ENCODE measurements around the gene CASP6. TPM values are rescaled to one million over a fixed set of nuclear protein-coding genes. Genes with fewer than 3 reads are reported as not detected.
"Not testable (repeated sequence)": the region's sequence is repeated elsewhere in the genome, so short reads cannot be mapped to it uniquely, and the experiment has no call there.

CASP6 gene
- total RNA-seq, 4 donors from 2014 or later, result 10.0 to 18.0 (median 13.7) TPM

GRCh38 chr4:109691411-109691920 is 11.8 kb downstream of the CASP6 start:
- Histone ChIP-seq H3K27ac (no peak overlapping the region), H3K9me3 (no peaks in the 10 kb centered on the region), H3K36me3 (peaks cover 0 to 91% (median 0%) of the 10 kb centered on the region in 3 donors), H3K27me3 (no peaks in the 10 kb centered on the region), H3K4me1 (no peaks in the 10 kb centered on the region), H3K4me3 (no peak overlapping the region)
- TF ChIP-seq, protein P1, sequence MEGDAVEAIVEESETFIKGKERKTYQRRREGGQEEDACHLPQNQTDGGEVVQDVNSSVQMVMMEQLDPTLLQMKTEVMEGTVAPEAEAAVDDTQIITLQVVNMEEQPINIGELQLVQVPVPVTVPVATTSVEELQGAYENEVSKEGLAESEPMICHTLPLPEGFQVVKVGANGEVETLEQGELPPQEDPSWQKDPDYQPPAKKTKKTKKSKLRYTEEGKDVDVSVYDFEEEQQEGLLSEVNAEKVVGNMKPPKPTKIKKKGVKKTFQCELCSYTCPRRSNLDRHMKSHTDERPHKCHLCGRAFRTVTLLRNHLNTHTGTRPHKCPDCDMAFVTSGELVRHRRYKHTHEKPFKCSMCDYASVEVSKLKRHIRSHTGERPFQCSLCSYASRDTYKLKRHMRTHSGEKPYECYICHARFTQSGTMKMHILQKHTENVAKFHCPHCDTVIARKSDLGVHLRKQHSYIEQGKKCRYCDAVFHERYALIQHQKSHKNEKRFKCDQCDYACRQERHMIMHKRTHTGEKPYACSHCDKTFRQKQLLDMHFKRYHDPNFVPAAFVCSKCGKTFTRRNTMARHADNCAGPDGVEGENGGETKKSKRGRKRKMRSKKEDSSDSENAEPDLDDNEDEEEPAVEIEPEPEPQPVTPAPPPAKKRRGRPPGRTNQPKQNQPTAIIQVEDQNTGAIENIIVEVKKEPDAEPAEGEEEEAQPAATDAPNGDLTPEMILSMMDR (IDR thresholded peaks at IDR 0.05), result no peak
- TF ChIP-seq EP300 (IDR thresholded peaks at IDR 0.05) (no peak), POLR2A (IDR thresholded peaks at IDR 0.05) (no peak)
- DNase-seq (ENCODE audit: low spot score in 2 of 2), result no peak
- 89 to 98% methylated on average over 1 of the region's 1 CpG for WGBS, 2 donors

DNA sequence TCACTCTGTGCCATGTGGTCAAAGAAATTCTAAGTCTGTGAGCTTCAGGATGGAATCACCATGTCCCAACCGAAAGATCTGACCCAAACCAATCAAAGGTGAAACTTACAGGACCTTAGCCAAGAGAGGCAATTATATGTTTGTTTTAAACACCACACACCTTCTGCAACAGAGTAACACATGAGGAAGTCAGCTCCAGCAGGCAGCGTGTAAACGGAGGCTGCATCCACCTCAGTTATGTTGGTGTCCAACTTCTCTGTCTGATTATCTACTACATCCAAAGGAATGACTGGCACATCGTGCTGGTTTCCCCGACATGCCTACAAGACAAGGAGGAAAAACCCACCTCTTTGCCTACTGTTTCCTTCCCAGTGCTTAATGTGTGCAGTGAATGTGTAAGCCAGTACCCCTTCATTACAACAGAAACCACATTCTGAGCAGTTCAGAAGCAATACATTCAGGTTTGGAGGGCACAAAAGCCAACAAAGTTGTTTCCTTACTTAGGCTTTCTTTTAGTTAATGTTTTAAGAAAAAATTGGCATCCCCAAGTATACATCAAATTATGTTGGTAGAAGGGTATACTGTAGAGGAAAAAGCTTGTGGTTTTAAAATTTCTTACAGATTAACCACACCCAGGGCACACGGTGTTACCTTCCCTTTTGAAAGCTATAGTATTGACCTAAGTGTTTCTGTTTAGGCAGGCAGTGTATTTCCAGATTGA is 12.4 kb downstream of the CASP6 start:
- no peak for TF ChIP-seq POLR2A (IDR thresholded peaks at IDR 0.05)
- TF ChIP-seq, protein P1 (IDR thresholded peaks at IDR 0.05), result no peak
- no peak for TF ChIP-seq EP300 (IDR thresholded peaks at IDR 0.05)
- no peaks in the 10 kb centered on the region for H3K9me3 ChIP-seq
- H3K4me1 ChIP-seq, result no peaks in the 10 kb centered on the region
- H3K36me3 ChIP-seq, result peaks cover 0 to 91% (median 0%) of the 10 kb centered on the region in 3 donors
- H3K27me3 ChIP-seq, result no peaks in the 10 kb centered on the region
- WGBS, 2 donors, result 89 to 94% methylated on average over 6 of the region's 6 CpGs
- no peak overlapping the region for H3K27ac ChIP-seq
- no peak overlapping the region for H3K4me3 ChIP-seq
- DNase-seq (ENCODE audit: low spot score in 2 of 2), result no peak

DNA sequence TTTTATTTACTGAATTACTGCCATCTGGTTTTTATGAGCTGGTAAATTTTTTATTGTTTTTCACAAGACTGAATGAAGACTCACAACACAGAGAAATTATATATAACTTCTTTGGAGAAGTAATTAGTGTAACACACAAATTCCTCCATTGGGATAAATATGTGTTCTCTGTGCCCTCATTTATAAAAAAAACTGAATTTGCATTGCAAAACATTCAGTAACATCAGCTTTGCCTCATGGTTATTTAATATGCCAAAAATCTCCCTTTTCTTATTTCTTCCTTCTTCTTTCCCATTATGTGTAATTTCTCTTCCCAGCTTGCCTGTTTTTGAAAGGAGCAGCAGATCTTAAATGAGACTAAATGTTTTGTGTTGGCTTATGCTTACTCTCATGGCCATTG is 18.5 kb downstream of the CASP6 start:
- Histone ChIP-seq H3K9me3 (no peaks in the 10 kb centered on the region), H3K27ac (no peak overlapping the region), H3K36me3 (peaks cover 0 to 58% (median 0%) of the 10 kb centered on the region in 3 donors), H3K4me3 (no peak overlapping the region), H3K4me1 (no peaks in the 10 kb centered on the region), H3K27me3 (no peaks in the 10 kb centered on the region)
- DNase-seq (ENCODE audit: low spot score in 2 of 2), result no peak
- TF ChIP-seq POLR2A (IDR thresholded peaks at IDR 0.05), result no peak
- TF ChIP-seq, protein P1 (IDR thresholded peaks at IDR 0.05), result no peak
- TF ChIP-seq EP300 (IDR thresholded peaks at IDR 0.05), result no peak

DNA sequence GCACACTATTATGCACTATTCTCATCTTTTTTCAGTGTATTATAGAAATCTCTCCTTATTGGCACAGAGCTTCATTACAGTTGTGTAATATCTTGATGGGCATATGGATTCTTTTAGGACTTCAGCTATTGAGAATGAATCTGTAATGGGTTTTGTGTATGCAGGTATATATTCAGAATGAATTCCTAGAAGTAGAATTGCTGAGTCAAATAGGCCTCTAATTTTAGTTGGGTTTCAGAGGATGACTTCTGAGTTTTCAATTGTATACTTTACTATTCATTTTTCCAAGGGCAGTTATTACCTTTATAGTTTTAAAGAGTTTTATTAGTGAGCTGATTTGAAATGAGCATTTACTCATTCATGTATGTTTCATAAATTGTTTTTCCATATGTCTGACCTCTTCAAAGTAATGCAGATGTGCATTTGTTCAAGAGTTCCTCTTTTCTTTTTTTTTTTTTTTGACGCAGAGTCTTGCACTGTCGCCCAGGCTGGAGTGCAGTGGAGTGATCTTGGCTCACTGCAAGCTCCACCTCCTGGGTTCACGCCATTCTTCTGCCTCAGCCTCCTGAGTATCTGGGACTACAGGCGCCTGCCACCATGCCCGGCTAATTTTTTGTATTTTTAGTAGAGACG is 19.5 kb downstream of the CASP6 start:
- Histone ChIP-seq H3K27me3 (no peaks in the 10 kb centered on the region), H3K9me3 (peaks cover 0 to 2% (median 0%) of the 10 kb centered on the region in 4 donors), H3K36me3 (peaks cover 0 to 53% (median 0%) of the 10 kb centered on the region in 3 donors), H3K4me3 (no peak overlapping the region), H3K4me1 (no peaks in the 10 kb centered on the region), H3K27ac (no peak overlapping the region)
- TF ChIP-seq, protein P1 (IDR thresholded peaks at IDR 0.05), result no peak
- TF ChIP-seq EP300 (IDR thresholded peaks at IDR 0.05) (no peak), POLR2A (IDR thresholded peaks at IDR 0.05) (no peak)
- no peak for DNase-seq (ENCODE audit: low spot score in 2 of 2)
- WGBS, 2 donors, result 83 to 90% methylated on average over 6 of the region's 6 CpGs

- H3K27ac ChIP-seq, result no peak overlapping the region
- peaks cover 0 to 52% (median 0%) of the 10 kb centered on the region in 3 donors for H3K36me3 ChIP-seq
- WGBS, 2 donors, result 95 to 96% methylated on average over 2 of the region's 2 CpGs
- H3K27me3 ChIP-seq, result no peaks in the 10 kb centered on the region
- peaks cover 0 to 5% (median 0%) of the 10 kb centered on the region in 4 donors for H3K9me3 ChIP-seq
- H3K4me1 ChIP-seq, result no peaks in the 10 kb centered on the region
- no peak for DNase-seq (ENCODE audit: low spot score in 2 of 2)
- TF ChIP-seq, protein P1 (IDR thresholded peaks at IDR 0.05), result no peak
- H3K4me3 ChIP-seq, result no peak overlapping the region
Observed at GRCh38 chr4:109682875-109683274, 20.4 kb downstream of the CASP6 start.

DNA sequence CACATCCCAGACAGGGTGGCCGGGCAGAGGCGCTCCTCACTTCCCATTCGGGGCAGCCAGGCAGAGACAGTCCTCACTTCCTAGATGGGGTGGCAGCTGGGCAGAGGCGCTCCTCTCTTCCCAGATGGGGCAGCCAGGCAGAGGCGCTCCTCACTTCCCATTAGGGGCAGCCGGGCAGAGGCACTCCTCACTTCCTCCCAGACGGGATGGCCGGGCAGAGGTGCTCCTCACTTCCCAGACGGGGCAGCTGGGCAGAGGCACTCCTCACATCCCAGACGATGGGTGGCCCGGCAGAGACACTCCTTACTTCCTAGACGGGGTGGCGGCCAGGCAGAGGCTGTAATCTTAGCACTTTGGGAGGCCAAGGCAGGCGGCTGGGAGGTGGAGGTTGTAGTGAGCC is 24.3 kb downstream of the CASP6 start:
- not testable (repeated sequence) for H3K4me1 ChIP-seq; H3K27me3 ChIP-seq; H3K4me3 ChIP-seq; H3K9me3 ChIP-seq; DNase-seq (ENCODE audit: low spot score in 2 of 2); H3K27ac ChIP-seq
- H3K36me3 ChIP-seq, result peaks cover 0 to 16% (median 0%) of the 10 kb centered on the region in 3 donors
- 95 to 100% methylated on average over 6 to 9 of the region's 14 CpGs for WGBS, 2 donors

DNA sequence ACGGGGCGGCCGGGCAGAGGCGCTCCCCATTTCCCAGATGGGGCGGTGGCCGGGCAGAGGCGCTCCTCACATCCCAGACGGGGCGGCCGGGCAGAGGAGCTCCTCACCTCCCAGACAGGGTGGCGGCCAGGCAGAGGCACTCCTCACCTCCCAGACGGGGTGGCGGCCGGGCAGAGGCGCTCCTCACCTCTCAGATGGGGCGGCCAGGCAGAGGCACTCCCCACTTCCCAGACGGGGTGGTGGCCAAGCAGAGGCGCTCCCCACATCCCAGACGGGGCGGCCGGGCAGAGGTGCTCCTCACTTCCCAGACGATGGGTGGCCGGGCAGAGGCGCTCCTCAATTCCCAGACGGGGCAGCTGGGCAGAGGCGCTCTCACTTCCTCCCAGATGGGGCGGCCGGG is 24.8 kb downstream of the CASP6 start:
- WGBS, 2 donors, result 97% methylated on average over 18 to 23 of the region's 28 CpGs
- H3K4me3 ChIP-seq; H3K27ac ChIP-seq; H3K4me1 ChIP-seq; H3K9me3 ChIP-seq; DNase-seq (ENCODE audit: low spot score in 2 of 2); H3K27me3 ChIP-seq: not testable (repeated sequence)
- peaks cover 0 to 16% (median 0%) of the 10 kb centered on the region in 3 donors for H3K36me3 ChIP-seq
